GM12878 (cell line): ENCODE results near the gene SLC23A2. TPM values are rescaled to one million over a fixed set of nuclear protein-coding genes. Genes with fewer than 3 reads are reported as not detected.

Source experiments
- ATAC-seq: fragments of 200-7000 bp; cut with Tn5 transposase; 3 replicates; pipeline ENCODE4 v1.9.1; 2020; ENCODE audit warnings: mild to moderate bottlenecking, moderate library complexity
- BruUV-seq: library from RNA; stranded (reverse); fragments of 400-500 nt; replicated peaks from 2 replicates; lab custom pipeline; 2021; lab: Mats Ljungman, UMichigan
- CTCF ChIA-PET: fragments of 300-600 bp; sonication (Branson Sonifier 250); formaldehyde crosslinking; extraction: SDS; loops from one replicate; lab custom pipeline; 2021; ENCODE audit warnings: inconsistent platforms; lab: Yijun Ruan, JAX
- POLR2A ChIA-PET: fragments of 350-600 bp; formaldehyde crosslinking; extraction: SDS; loops from one replicate; lab custom pipeline; 2021; ENCODE audit warnings: inconsistent platforms; lab: Charles Lee
- RAD21 ChIA-PET: fragments of 300-600 bp; sonication (Branson Sonifier 250); formaldehyde crosslinking; loops from one replicate; lab custom pipeline; 2023; ENCODE audit warnings: antibody characterized with exemption; ENCODE audit not compliant: unreplicated experiment; lab: Charles Lee
- SMC1A ChIA-PET: fragments of 300-600 bp; sonication (Branson Sonifier 250); formaldehyde crosslinking; loops from one replicate; lab custom pipeline; 2023; ENCODE audit not compliant: unreplicated experiment, uncharacterized antibody; lab: Charles Lee
- DNase-seq: peaks from one replicate; pipeline ENCODE4 v3.0.0-alpha.2; 2011; ENCODE audit warnings: low read depth, low spot score
- FAIRE-seq: peaks from 3 replicates; lab custom pipeline; 2011; peaks lifted over from hg19 to GRCh38; lab: Jason Lieb, UNC
- H2AFZ ChIP-seq: 2 replicates; pipeline ENCODE4 v1.6.0; 2011; ENCODE audit warnings: low read depth, low read length, control low read depth; ENCODE audit not compliant: control insufficient read depth
- H3K27ac ChIP-seq: 2 replicates; pipeline ENCODE4 v1.5.1; 2011; ENCODE audit warnings: control low read depth; ENCODE audit not compliant: control insufficient read depth, insufficient read depth
- H3K27me3 ChIP-seq, 2 experiments: replicated peaks in 1 of 2; 2 replicates each; pipeline versions ENCODE4 v1.6.0 to v1.6.1; 2011; ENCODE audit warnings: low read length in 1 of 2; ENCODE audit not compliant: control insufficient read depth in 2 of 2, insufficient read depth in 2 of 2
- H3K36me3 ChIP-seq, 2 experiments: 2 replicates each; pipeline ENCODE4 v1.5.1; 2011; ENCODE audit warnings: low read length in 1 of 2; ENCODE audit not compliant: control insufficient read depth in 2 of 2, insufficient read depth in 2 of 2
- H3K4me1 ChIP-seq: 2 replicates; pipeline ENCODE4 v1.6.1; 2011; ENCODE audit warnings: mild to moderate bottlenecking, low read length, moderate library complexity, mixed read lengths; ENCODE audit not compliant: control insufficient read depth, insufficient read depth
- H3K4me2 ChIP-seq: 2 replicates; pipeline ENCODE4 v1.6.0; 2011; ENCODE audit warnings: control low read depth; ENCODE audit not compliant: control insufficient read depth, insufficient read depth
- H3K4me3 ChIP-seq: fragments of 200-600 bp; sonication (generic); 2 replicates; pipeline ENCODE4 v1.5.1; 2016
- H3K79me2 ChIP-seq: 2 replicates; pipeline ENCODE4 v1.6.0; 2011; ENCODE audit warnings: low read length; ENCODE audit not compliant: control insufficient read depth, insufficient read depth
- H3K9ac ChIP-seq: 2 replicates; pipeline ENCODE4 v1.8.0; 2011; ENCODE audit warnings: low read length, control low read depth, mixed read lengths; ENCODE audit not compliant: control insufficient read depth, insufficient read depth
- H3K9me3 ChIP-seq: replicated peaks from 3 replicates; pipeline ENCODE4 v1.5.1; 2011; ENCODE audit warnings: mild to moderate bottlenecking, low read length; ENCODE audit not compliant: control insufficient read depth, insufficient read depth
- H4K20me1 ChIP-seq: 2 replicates; pipeline ENCODE4 v1.6.0; 2011; ENCODE audit not compliant: control insufficient read depth, insufficient read depth
- ATF7 ChIP-seq: fragments of 450-650 bp; IDR thresholded peaks from 2 replicates; pipeline ENCODE4 v1.6.1; 2016; ENCODE audit warnings: low read depth, mild to moderate bottlenecking
- BRCA1 ChIP-seq: IDR thresholded peaks from 2 replicates; pipeline ENCODE4 v1.6.1; 2011; ENCODE audit warnings: low read depth, low read length, improper control_type of control experiment
- CREM ChIP-seq: IDR thresholded peaks from 2 replicates; pipeline ENCODE4 v1.6.1; 2014; ENCODE audit warnings: antibody characterized with exemption, low read depth
- FOXK2 ChIP-seq: fragments of 450-650 bp; IDR thresholded peaks from 2 replicates; pipeline ENCODE4 v1.6.1; 2017; ENCODE audit warnings: mild to moderate bottlenecking, moderate library complexity
- GATAD2B ChIP-seq: fragments of 450-650 bp; conservative IDR thresholded peaks from 2 replicates; pipeline ENCODE4 v1.6.1; 2017; ENCODE audit warnings: low read depth, mild to moderate bottlenecking, moderate library complexity
- NFYB ChIP-seq: IDR thresholded peaks from 2 replicates; pipeline ENCODE4 v1.6.1; 2011; ENCODE audit warnings: low read depth, mild to moderate bottlenecking, low read length, improper control_type of control experiment, moderate library complexity; ENCODE audit not compliant: insufficient read depth
- PAX5 ChIP-seq: IDR thresholded peaks from 2 replicates; pipeline ENCODE4 v1.6.1; 2011; ENCODE audit warnings: low read depth, low read length, borderline replicate concordance
- POLR2A ChIP-seq: IDR thresholded peaks from 2 replicates; pipeline ENCODE4 v1.6.1; 2011; ENCODE audit warnings: low read depth, mild to moderate bottlenecking, low read length
- POLR2AphosphoS2 ChIP-seq: IDR thresholded peaks from 2 replicates; pipeline ENCODE4 v1.6.1; 2011; ENCODE audit warnings: low read depth, mild to moderate bottlenecking, low read length, improper control_type of control experiment, moderate library complexity
- WGBS: methylation state at CpG from one replicate; pipeline ENCODE4 v1.1.6; 2016; ENCODE audit warnings: low lambda C conversion rate; ENCODE audit not compliant: insufficient replicate concordance, insufficient coverage; ENCODE audit errors: missing lambda C conversion rate; 5-methylcytosine and 5-hydroxymethylcytosine counted together
- in situ Hi-C: fragments of 300-500 bp; cut with MboI; formaldehyde crosslinking; loops from 9 replicates; pipeline ENCODE4 v1.14.3; 2018; ENCODE audit warnings: mixed read lengths
- intact Hi-C: fragments of 100-400 bp; cut with micrococcal nuclease; formaldehyde crosslinking; loops from one replicate; pipeline ENCODE4 v1.14.2; 2022; ENCODE audit not compliant: unreplicated experiment
- polyA plus RNA-seq, 11 experiments: library from polyadenylated mRNA; depleted of rRNA in 4 of 11; unstranded in 6 of 11; stranded (reverse) in 5 of 11; fragments of >200 nt; fragmentation: Nextera tagmentation in 4 of 11; fragmentation: Illumina TruSeq in 1 of 11; extraction: Ambion mirVana in 4 of 11; extraction: Trizol in 1 of 11; gene quantifications; 1 replicate in 1 of 11; 2 replicates in 10 of 11; pipeline versions ENCODE4 v1.2.1 to v1.2.3, GENCODE V29; 2011 to 2016; ENCODE audit warnings: inconsistent platforms in 2 of 11, missing spikeins in 2 of 11, low read depth in 1 of 11
- total RNA-seq, 4 experiments: library from RNA; depleted of rRNA in 3 of 4; stranded (reverse); fragments of >200 nt in 3 of 4; fragmentation: Illumina TruSeq in 1 of 4; extraction: Trizol in 1 of 4; gene quantifications; 2 replicates each; pipeline versions ENCODE4 v1.2.1 to v1.2.3, GENCODE V29; 2013 to 2021

SLC23A2 gene
- total and polyA plus RNA-seq, 10 of the 15 experiments (the other 5 are each of a cell fraction or from before 2014, with no cell fraction given), result 4.4 to 56.1 (median 35.5) TPM

DNA sequence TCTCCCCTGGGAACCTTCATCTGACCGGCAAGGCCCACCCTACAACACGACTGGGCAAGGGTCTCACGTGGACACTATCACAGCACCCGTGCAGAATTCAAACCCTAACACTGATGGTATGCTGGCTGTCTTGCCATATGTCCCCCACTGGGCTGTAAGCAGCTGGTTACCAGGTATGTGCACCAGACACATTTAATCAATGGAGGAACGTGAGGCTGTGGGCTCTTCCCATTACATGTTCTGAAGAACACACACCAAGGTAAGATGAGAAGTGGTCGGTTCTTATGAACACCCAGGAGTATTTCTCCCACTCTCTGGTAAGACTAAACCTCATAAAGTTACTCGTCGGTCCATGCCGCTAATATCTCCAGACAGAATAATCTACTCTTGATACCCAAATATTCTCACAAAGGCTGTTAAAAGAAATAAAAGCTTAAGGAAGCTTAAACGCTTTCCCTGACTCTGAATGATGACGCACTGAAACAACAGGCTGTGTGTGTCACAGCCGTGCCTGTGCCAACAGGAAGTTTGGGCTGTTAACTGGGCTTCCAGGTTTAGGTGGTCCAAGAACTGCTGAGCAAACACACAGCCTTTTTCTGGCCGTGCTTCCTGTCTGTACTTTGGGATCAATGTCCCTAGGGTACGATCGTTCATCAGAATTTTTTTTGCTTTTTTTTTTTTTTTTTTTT is 75.3 kb downstream of the SLC23A2 start:
- POLR2A ChIA-PET, result interaction anchor here (0.7 kb wide), 1 partner anchor 137 kb away, joined by 8 read pairs; no protein-coding TSS in a partner anchor
- intact Hi-C loops, result no loop called here
- RAD21 ChIA-PET, result interaction anchor here (0.7 kb wide), 1 partner anchor 298 kb away, joined by 3 read pairs; no protein-coding TSS in a partner anchor
- CTCF ChIA-PET, result interaction anchor here (1.8 kb wide), 1 partner anchor 175 kb away, joined by 4 read pairs; no protein-coding TSS in a partner anchor
- H2AFZ ChIP-seq, result no peak overlapping the region
- no peaks in the 10 kb centered on the region for H3K79me2 ChIP-seq
- ATAC-seq, result no peak
- H3K36me3 ChIP-seq, result peaks cover 0 to 12% of the 10 kb centered on the region in 2 experiments; a peak in 2 of 4 replicates
- BruUV-seq, result TSS peak; percentile 10
- no peaks in the 10 kb centered on the region for H3K27me3 ChIP-seq
- TF ChIP-seq GATAD2B (no peak), ATF7 (no peak), BRCA1 (no peak), NFYB (no peak), POLR2AphosphoS2 (no peak), CREM (no peak), PAX5 (no peak), POLR2A (no peak), FOXK2 (no peak)
- SMC1A ChIA-PET, result no interaction called here
- H3K9ac ChIP-seq, result no peak overlapping the region
- peaks cover 3% of the 10 kb centered on the region; the same call in 1 of the 2 replicates for H3K4me1 ChIP-seq
- H4K20me1 ChIP-seq, result no peaks in the 10 kb centered on the region
- FAIRE-seq, result no peak
- H3K4me3 ChIP-seq, result no peak overlapping the region
- no peak overlapping the region for H3K4me2 ChIP-seq
- in situ Hi-C loops, result no loop called here
- no peak for DNase-seq
- no peaks in the 10 kb centered on the region for H3K9me3 ChIP-seq
- H3K27ac ChIP-seq, result no peak overlapping the region
- WGBS, result 84% methylated on average over 15 of the region's 15 CpGs
